ENCODE measurements around the gene PIANP. TPM values are rescaled to one million over a fixed set of nuclear protein-coding genes. Genes with fewer than 3 reads are reported as not detected.
A peak's percentile ranks its signal among the peaks of the same experiment; 100 is the strongest.
"Not testable (repeated sequence)": the region's sequence is repeated elsewhere in the genome, so short reads cannot be mapped to it uniquely, and the experiment has no call there.

Gene PIANP, protein sequence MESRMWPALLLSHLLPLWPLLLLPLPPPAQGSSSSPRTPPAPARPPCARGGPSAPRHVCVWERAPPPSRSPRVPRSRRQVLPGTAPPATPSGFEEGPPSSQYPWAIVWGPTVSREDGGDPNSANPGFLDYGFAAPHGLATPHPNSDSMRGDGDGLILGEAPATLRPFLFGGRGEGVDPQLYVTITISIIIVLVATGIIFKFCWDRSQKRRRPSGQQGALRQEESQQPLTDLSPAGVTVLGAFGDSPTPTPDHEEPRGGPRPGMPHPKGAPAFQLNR
- polyA plus RNA-seq (2013, experiment 1 of 2) = 9.5 TPM
- polyA plus RNA-seq (2013, experiment 2 of 2) = 8.7 TPM

DNA sequence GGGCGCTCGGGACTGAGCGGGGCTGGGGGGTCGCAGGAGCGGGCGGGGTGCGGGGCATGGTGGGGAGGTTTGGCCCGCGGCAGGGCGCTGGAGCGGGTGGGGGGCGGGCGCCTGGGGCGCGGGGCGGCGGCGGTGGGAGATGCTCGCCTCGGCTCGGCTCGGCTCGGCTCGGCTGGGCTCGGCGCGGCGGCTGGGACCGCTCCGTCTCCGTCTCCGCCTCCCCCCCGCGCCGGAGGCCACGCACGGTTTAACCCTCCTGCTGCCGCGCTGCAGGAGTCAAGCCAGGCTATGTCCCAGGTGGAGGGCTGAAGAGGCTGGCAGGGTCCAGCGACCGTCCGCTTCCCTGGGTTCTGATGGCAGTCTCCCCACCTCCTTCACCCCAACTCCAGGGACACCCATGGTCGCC is at the start of gene PIANP:
Gene PIANP (minus strand): TSS at position 170 of the 406 bp plus-strand sequence. CDS start 2,754 bp downstream, outside the sequence.
- peaks cover 6% of the 10 kb centered on the region for H3K4me1 ChIP-seq (ENCODE audit: control insufficient read depth, insufficient read depth, low read length, poor library complexity, severe bottlenecking)
- 0 to 2% methylated on average over 11 to 24 of the region's 43 CpGs for WGBS, 2 experiments (ENCODE audit: insufficient coverage in 2 of 2)
- H3K27ac ChIP-seq (ENCODE audit: low read depth, low read length, severe bottlenecking) = no peak within 1 kb of the TSS
- H3K9me3 ChIP-seq (ENCODE audit: control insufficient read depth, low read length) = no peaks in the 10 kb centered on the region
- no peaks in the 10 kb centered on the region for H3K36me3 ChIP-seq (ENCODE audit: control insufficient read depth, insufficient read depth, low read length)
- peak within 1 kb of the TSS; percentile 64 for H3K4me3 ChIP-seq (ENCODE audit: extremely low read depth, insufficient read depth, low read length, poor library complexity, severe bottlenecking)

DNA sequence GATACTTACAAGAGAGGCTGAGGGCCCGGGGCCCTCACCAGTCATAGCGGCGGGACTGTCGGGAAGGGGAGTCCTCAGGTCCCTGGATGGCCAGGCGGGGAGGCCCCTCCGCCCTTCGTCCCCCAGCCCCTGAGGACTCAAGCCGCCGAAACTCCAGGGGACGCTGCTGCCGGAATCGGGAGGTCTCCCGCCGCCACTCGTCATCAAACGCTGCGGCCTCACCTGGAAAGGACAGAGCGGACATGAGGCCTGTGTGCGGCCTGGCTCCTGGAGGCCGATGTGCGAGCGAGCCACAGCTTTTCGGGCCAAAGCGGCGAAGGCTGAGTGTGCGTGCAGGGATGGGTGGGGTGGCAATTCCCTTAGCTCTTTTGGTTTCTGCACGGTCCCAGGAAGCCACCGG is 48.1 kb upstream of the PIANP start:
- Histone ChIP-seq H3K4me3 (ENCODE audit: extremely low read depth, insufficient read depth, low read length, poor library complexity, severe bottlenecking) (no peak overlapping the region), H3K36me3 (ENCODE audit: control insufficient read depth, insufficient read depth, low read length) (peaks cover 65% of the 10 kb centered on the region), H3K9me3 (ENCODE audit: control insufficient read depth, low read length) (no peaks in the 10 kb centered on the region), H3K4me1 (ENCODE audit: control insufficient read depth, insufficient read depth, low read length, poor library complexity, severe bottlenecking) (peaks cover 7% of the 10 kb centered on the region), H3K27ac (ENCODE audit: low read depth, low read length, severe bottlenecking) (no peak overlapping the region)
- 98% methylated on average over 27 to 28 of the region's 28 CpGs for WGBS, 2 experiments (ENCODE audit: insufficient coverage in 2 of 2)

DNA sequence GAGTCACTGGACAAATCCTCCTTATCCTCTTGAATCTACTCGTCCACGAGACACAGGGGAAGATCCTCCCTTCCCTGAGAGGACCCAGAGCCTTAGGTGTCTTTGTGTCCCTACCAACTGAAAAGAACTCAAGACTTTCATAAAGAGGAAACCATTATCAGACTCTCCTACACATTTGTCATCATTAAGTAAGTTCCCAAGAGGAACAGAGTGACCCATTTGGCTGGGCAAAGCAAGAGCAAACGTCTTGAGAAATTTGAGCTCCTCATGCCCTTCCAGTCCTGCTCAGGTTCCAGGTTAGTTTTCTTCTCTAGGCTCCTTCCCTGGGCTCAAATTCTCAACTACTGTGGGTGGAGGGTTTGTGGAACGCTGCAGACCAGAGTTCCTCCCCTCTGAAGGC is 46.6 kb upstream of the PIANP start:
- H3K9me3 ChIP-seq (ENCODE audit: control insufficient read depth, low read length) = no peaks in the 10 kb centered on the region
- H3K36me3 ChIP-seq (ENCODE audit: control insufficient read depth, insufficient read depth, low read length) = peaks cover 65% of the 10 kb centered on the region
- 96 to 100% methylated on average over 3 of the region's 4 CpGs for WGBS, 2 experiments (ENCODE audit: insufficient coverage in 2 of 2)

DNA sequence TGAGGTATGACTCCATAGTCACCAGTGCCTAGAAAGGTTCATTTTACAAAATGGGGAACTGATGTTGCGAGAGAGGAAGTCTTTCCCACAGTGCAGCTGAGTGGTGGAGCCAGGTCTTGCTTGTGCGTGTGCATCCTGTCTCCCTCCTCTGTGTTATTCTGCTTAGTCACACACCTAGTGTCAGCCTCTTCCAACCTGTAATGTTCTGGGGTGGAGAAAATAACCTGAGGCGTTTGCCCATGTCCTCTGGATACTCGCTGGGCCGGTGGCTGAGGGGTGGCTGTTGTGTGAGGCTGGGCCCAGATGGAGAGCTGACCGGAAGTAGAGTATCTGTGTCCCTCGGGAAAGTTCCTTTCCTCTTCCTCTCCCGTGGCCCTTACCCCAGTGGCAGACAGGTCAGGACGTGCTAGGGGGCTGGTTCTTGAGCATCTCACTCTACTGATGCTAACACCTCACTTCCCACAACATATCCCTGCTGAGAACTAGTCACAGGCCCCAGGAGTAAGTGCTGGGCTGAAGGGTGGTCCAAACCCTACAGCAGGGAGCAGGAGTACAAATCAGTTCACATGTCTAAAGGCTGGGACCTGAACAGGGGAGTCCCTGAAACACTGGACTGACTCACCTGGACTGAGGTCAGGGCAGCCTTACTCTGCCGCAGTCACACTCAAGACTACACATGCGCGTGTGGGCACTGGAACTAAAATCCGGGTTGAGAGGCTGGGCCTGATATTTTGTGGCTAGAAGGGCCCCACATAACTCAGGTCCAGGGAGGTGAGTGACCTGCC is 45.3 kb upstream of the PIANP start:
- Histone ChIP-seq H3K4me3 (ENCODE audit: extremely low read depth, insufficient read depth, low read length, poor library complexity, severe bottlenecking) (no peak overlapping the region), H3K4me1 (ENCODE audit: control insufficient read depth, insufficient read depth, low read length, poor library complexity, severe bottlenecking) (no peaks in the 10 kb centered on the region), H3K36me3 (ENCODE audit: control insufficient read depth, insufficient read depth, low read length) (peaks cover 54% of the 10 kb centered on the region), H3K27ac (ENCODE audit: low read depth, low read length, severe bottlenecking) (peak overlapping the region; percentile 23), H3K9me3 (ENCODE audit: control insufficient read depth, low read length) (no peaks in the 10 kb centered on the region)
- WGBS, 2 experiments (ENCODE audit: insufficient coverage in 2 of 2) = 85 to 95% methylated on average over 5 to 11 of the region's 13 CpGs

More for the DNA sequence above, 46.6 kb upstream of the PIANP start:
- Histone ChIP-seq H3K4me1 (ENCODE audit: control insufficient read depth, insufficient read depth, low read length, poor library complexity, severe bottlenecking) (peaks cover 6% of the 10 kb centered on the region), H3K27ac (ENCODE audit: low read depth, low read length, severe bottlenecking) (no peak overlapping the region), H3K4me3 (ENCODE audit: extremely low read depth, insufficient read depth, low read length, poor library complexity, severe bottlenecking) (no peak overlapping the region)

DNA sequence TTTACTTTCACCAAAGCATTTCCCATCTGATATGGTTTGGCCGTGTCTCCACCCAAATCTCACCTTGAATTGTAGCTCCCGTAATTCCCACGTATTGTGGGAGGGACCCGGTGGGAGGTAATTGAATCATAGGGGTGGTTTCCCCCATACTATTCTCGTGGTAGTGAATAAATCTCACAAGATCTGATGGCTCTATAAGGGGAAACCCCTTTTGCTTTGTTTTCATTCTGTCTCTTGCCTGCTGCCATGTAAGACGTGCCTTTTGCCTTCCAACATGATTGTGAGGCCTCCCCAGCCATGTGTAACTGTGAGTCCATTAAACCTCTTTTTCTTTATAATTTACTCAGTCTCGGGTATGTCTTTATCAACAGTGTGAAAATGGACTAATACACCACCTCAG is 42.7 kb upstream of the PIANP start:
- WGBS, 2 experiments (ENCODE audit: insufficient coverage in 2 of 2) = 67 to 92% methylated on average over 3 of the region's 7 CpGs
- H3K4me3 ChIP-seq (ENCODE audit: extremely low read depth, insufficient read depth, low read length, poor library complexity, severe bottlenecking); H3K27ac ChIP-seq (ENCODE audit: low read depth, low read length, severe bottlenecking); H3K9me3 ChIP-seq (ENCODE audit: control insufficient read depth, low read length); H3K4me1 ChIP-seq (ENCODE audit: control insufficient read depth, insufficient read depth, low read length, poor library complexity, severe bottlenecking): not testable (repeated sequence)
- peaks cover 28% of the 10 kb centered on the region for H3K36me3 ChIP-seq (ENCODE audit: control insufficient read depth, insufficient read depth, low read length)

DNA sequence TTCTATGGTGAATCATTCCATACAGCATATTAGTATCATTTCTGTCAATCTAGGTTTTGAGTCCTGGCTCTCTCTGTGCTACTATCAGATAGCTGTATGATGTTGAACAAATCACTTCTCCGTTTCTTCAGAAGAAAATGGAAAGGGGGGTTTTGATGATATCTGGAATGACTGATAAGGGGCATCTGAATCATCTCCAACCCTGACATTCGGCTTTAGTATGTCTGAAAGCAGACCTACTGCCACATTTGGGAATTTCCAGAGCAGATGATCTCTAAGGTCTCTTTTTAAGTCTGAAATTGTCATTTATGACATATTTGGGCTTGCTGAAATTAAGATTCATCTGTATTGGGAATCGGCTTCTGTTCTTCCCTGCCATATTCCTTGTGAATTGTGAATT is 42.2 kb upstream of the PIANP start:
- WGBS, 2 experiments (ENCODE audit: insufficient coverage in 2 of 2) = 100% methylated on average over 2 of the region's 3 CpGs
- no peak overlapping the region for H3K4me3 ChIP-seq (ENCODE audit: extremely low read depth, insufficient read depth, low read length, poor library complexity, severe bottlenecking)

DNA sequence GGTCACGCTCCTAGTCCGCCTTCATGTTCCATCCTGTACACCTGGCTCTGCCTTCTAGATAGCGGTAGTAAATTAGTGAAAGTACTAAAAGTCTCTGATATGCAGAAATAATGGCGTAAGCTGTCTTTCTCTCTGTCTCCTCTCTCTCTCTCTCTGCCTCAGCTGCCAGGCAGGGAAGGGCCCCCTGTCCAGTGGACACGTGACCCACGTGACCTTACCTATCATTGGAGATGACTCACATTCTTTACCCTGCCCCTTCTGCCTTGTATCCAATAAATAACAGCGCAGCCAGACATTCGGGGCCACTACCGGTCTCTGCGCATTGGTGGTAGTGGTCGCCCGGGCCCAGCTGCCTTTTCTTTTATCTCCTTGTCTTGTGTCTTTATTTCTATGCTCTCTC is 41.5 kb upstream of the PIANP start:
- not testable (repeated sequence) for H3K4me1 ChIP-seq (ENCODE audit: control insufficient read depth, insufficient read depth, low read length, poor library complexity, severe bottlenecking); H3K9me3 ChIP-seq (ENCODE audit: control insufficient read depth, low read length); H3K27ac ChIP-seq (ENCODE audit: low read depth, low read length, severe bottlenecking); H3K4me3 ChIP-seq (ENCODE audit: extremely low read depth, insufficient read depth, low read length, poor library complexity, severe bottlenecking)
- H3K36me3 ChIP-seq (ENCODE audit: control insufficient read depth, insufficient read depth, low read length) = peaks cover 16% of the 10 kb centered on the region
- 87 to 90% methylated on average over 6 of the region's 12 CpGs for WGBS, 2 experiments (ENCODE audit: insufficient coverage in 2 of 2)

More for the DNA sequence above, 42.2 kb upstream of the PIANP start:
- Histone ChIP-seq H3K36me3 (ENCODE audit: control insufficient read depth, insufficient read depth, low read length) (peaks cover 23% of the 10 kb centered on the region), H3K4me1 (ENCODE audit: control insufficient read depth, insufficient read depth, low read length, poor library complexity, severe bottlenecking) (no peaks in the 10 kb centered on the region), H3K27ac (ENCODE audit: low read depth, low read length, severe bottlenecking) (no peak overlapping the region), H3K9me3 (ENCODE audit: control insufficient read depth, low read length) (no peaks in the 10 kb centered on the region)

DNA sequence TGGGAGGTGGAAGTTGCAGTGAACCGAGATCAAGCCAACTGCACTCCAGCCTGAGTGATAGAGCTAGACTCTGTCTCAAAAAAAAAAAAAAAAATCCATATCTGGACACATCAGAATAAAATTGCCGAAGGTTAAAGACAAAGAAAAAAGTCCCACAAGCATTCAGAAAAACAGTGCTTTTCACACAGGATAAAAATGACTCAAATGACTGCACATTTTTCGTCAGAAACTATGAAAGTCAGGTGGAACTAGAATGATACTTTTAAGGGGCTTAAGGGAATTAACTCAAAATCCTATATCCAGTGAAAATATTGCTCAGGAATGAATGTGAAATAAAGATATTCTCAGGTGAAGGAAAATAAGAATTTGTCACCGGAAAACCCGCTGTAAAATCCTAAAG is 36.1 kb upstream of the PIANP start:
- no peaks in the 10 kb centered on the region for H3K4me1 ChIP-seq (ENCODE audit: control insufficient read depth, insufficient read depth, low read length, poor library complexity, severe bottlenecking)
- no peak overlapping the region for H3K4me3 ChIP-seq (ENCODE audit: extremely low read depth, insufficient read depth, low read length, poor library complexity, severe bottlenecking)
- H3K36me3 ChIP-seq (ENCODE audit: control insufficient read depth, insufficient read depth, low read length) = peaks cover 7% of the 10 kb centered on the region
- H3K27ac ChIP-seq (ENCODE audit: low read depth, low read length, severe bottlenecking) = no peak overlapping the region
- 96 to 100% methylated on average over 3 to 4 of the region's 5 CpGs for WGBS, 2 experiments (ENCODE audit: insufficient coverage in 2 of 2)
- no peaks in the 10 kb centered on the region for H3K9me3 ChIP-seq (ENCODE audit: control insufficient read depth, low read length)

DNA sequence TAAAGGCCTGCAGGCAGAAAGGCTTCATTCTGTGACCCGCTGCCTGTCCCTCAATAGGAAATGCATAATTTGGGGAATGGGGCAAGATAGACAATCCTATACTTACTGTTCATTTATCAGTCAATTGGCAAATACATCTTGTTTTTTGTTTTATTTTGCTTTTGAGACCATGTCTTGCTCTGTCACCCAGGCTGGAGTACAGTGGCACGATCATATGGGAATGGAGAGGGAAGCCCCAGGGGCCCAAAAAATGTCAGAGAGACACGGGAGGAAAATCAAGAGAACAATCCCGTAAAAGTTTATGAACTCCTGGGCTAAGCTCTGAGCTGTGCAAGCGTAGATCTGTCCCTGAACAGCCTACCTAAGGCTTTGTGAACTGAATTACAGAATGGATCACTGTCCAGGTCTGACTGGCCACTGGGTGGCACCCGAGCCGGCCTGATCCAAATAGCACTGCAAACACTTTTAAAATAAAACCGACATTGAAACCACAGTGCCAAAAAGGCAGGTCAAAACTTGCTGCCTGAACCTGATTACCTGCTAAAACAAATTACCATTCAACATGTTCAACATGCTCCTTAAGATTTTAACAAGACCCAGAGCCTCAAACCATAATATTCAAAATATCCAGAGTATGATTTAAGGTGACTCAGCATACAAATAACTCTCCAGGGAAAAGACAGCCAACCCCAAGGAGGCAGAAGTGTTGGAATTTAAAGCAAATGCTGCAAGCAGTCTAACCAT is 35.0 kb upstream of the PIANP start:
- no peaks in the 10 kb centered on the region for H3K4me1 ChIP-seq (ENCODE audit: control insufficient read depth, insufficient read depth, low read length, poor library complexity, severe bottlenecking)
- H3K9me3 ChIP-seq (ENCODE audit: control insufficient read depth, low read length) = no peaks in the 10 kb centered on the region
- whole genome bisulfite sequencing, 2 experiments (ENCODE audit: insufficient coverage in 2 of 2) = 39 to 41% methylated on average over 7 of the region's 8 CpGs
- H3K4me3 ChIP-seq (ENCODE audit: extremely low read depth, insufficient read depth, low read length, poor library complexity, severe bottlenecking) = no peak overlapping the region
- peaks cover 18% of the 10 kb centered on the region for H3K36me3 ChIP-seq (ENCODE audit: control insufficient read depth, insufficient read depth, low read length)
- H3K27ac ChIP-seq (ENCODE audit: low read depth, low read length, severe bottlenecking) = no peak overlapping the region

DNA sequence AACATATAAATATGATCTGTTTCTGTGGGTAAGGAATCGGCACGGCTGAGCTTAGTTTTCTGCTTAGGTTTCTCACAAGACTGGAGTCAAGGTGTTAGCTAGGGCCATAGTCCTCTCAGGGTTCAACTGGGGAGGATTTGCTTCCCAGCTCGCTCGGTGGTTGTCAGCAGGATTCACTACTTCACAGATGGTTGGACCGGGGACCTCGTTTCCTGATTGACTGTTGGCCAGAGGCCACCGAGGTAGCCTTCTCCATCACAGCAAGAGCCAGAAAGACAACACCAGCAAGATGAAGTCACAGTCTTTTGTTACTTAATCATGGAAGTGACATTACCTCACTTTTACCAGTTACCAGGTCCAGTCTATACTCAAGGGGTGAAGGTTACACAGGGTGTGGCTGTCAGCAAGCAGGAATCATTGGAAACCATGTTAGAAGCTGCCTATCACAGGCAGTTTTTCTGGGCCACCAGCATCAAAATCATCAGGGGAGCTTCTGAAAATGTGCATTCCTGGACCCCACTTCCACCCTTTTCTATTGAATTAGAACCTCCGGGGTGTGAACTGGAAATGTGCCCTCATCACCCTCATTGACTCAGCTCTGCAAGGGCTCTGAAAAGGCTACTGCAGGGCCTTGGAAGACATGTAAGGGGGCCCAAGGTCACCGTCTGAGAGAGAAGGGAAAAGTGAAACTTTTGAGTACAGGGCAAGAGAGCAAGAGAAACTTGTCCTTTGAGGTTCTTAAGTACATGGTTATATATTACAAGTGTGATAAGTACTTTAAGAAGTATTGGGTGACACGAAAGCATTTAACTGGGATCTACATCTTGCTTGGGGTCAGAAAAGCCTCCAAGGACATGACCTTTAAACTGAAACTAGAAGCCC is 34.1 kb upstream of the PIANP start:
- no peak overlapping the region for H3K27ac ChIP-seq (ENCODE audit: low read depth, low read length, severe bottlenecking)
- peaks cover 27% of the 10 kb centered on the region for H3K36me3 ChIP-seq (ENCODE audit: control insufficient read depth, insufficient read depth, low read length)
- no peaks in the 10 kb centered on the region for H3K4me1 ChIP-seq (ENCODE audit: control insufficient read depth, insufficient read depth, low read length, poor library complexity, severe bottlenecking)
- no peak overlapping the region for H3K4me3 ChIP-seq (ENCODE audit: extremely low read depth, insufficient read depth, low read length, poor library complexity, severe bottlenecking)
- WGBS, 2 experiments (ENCODE audit: insufficient coverage in 2 of 2) = 96 to 97% methylated on average over 7 of the region's 10 CpGs
- H3K9me3 ChIP-seq (ENCODE audit: control insufficient read depth, low read length) = no peaks in the 10 kb centered on the region
